GM19043 (cell line): ENCODE data around the gene HRNR.
"Not testable (repeated sequence)": the region's sequence is repeated elsewhere in the genome, so short reads cannot be mapped to it uniquely, and the experiment has no call there.

Source experiments
- ATAC-seq: cut with Tn5 transposase; IDR thresholded peaks from one replicate; pipeline ENCODE4 v1.9.1; 2021; ENCODE audit warnings: low read depth; ENCODE audit not compliant: unreplicated experiment

The HRNR gene

DNA sequence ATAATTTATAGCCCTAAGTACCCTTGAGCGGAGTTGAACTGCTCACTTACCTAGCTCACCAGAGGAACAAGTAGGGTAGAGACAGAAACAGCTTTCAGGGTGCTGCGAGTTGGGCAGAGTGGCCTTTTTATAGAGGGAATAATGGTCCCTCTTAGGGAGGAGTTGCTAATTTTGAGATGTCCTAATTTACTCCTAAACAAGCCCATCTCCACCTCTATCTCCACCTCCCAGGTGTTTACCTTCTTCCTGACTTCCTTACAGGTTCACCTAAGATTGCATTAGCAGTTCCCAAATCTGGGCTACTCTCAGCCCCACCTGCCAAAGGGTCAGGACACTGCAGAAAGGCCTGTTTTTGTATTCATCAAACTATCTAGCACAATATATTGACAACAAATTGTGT lies at the start of gene HRNR:
Gene HRNR, minus strand, starts transcription at position 101 of the 400 bp plus-strand sequence. CDS start 940 bp downstream, outside the sequence.
- ATAC-seq, result no peak

DNA sequence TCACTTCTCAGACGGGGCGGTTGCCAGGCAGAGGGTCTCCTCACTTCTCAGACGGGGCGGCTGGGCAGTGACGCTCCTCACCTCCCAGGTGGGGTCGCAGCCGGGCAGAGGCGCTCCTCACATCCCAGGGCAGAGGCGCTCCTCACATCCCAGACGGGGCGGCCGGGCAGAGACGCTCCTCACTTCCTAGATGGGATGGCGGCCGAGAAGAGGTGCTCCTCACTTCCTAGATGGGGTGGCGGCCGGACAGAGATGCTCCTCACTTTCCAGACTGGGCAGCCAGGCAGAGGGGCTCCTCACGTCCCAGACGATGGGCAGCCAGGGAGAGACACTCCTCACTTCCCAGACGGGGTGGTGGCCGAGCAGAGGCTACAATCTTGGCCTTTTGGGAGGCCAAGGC lies 32.4 kb upstream of the HRNR start:
- not testable (repeated sequence) for ATAC-seq

DNA sequence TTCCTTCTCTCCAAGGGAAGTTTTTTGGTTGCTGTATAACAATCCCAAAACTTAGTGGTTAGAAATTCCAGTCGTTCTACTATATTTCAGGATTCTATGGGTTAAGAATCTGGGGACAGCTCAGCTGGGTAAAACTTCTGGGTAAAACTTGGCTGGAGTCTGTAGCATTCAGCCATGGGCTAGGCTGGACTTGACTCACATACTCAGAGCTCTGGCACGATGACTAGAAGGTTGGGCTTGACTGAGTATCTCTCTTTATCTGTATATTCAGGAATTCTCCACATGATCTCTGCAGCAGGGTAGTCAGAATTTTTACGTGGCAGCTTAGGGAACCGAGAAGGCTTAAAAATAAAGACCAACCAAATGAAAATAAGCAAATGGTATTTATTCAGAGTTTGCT lies 28.2 kb upstream of the HRNR start:
- no peak for ATAC-seq

DNA sequence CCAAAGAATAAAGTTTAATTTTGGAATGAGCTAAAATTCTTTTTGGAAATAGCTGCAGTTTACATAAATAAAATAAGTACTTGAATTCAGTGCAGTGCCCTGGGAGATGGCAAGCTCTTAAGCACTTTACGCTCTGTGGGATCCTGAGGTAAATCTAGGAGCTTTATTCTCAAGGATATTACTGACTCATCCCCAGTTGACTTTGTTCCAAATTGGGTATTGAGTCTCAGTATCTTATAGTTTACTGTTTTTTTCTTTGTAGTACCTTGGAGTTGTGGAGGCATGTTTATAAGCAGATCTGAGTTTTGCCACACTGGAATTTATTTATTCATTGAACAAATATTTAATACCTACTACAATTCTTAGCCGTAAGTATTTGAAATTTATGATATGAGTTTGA lies 27.4 kb upstream of the HRNR start:
- no peak for ATAC-seq

DNA sequence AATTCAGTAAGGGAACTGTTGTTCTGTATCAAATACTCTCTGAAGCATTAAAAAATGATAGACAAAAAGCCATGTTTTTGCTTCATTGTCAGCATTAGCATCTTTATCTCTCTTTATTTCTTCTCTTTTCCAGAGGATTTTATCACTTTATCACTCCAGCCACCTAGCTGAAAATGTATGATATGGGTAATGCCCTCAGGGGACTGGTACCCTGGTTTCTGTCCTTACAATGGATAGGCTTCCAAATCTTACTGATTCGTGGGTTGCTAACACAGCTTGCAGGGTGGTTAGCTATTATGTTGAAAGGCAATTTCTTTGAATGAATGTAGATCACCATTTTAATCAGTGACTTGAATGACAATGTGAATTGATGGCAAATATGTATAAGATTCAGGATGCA lies 23.3 kb upstream of the HRNR start:
- no peak for ATAC-seq

DNA sequence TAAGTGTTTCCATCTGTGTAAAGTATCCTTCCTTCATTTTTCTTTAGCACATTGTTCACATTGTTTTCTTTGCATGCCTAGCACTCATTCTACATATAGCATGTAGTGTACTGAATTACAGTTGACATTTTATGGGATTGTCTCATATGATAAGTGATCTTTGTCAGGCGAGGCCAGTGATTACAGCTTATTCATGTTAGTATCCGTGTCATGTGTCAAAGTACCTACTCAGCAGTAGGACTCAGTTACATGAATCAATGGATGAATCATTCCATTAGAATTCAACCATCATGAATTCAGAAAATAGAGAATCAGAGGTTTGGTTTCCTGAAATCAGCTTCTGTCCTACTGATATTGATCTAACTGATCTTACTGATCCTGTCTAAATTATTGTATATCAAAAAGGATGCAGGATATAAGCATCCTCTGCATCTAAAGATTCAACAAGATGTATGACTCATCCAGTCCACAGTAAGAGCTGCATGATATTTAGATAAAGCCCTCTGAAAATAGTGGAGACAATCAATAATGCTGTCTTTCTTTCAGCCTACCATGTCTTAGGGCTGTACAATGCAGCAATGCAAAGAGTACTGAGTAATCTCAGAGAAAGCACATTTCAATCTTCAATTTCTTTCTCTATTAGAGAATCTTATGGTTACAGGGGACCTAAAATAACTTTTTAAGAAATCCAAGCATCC lies 20.7 kb upstream of the HRNR start:
- ATAC-seq, result no peak

DNA sequence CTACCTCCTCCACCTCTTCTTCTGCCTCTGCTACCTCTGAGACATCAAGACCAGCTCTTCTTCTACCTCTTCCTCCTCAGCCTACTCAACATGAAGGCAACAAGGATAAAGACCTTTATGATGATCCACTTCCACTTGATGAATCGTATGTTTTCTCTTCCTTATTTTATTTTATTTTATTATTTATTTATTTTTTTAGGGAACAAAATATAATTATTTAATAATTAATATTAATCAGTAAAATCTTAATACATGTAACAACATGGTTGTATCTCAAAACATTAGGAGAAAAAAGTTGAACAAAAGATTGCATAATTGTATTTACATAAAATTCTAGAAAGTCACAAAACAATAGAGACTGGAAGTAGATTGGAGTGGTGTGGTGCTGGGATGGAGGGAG lies 13.1 kb upstream of the HRNR start:
- ATAC-seq, result no peak

DNA sequence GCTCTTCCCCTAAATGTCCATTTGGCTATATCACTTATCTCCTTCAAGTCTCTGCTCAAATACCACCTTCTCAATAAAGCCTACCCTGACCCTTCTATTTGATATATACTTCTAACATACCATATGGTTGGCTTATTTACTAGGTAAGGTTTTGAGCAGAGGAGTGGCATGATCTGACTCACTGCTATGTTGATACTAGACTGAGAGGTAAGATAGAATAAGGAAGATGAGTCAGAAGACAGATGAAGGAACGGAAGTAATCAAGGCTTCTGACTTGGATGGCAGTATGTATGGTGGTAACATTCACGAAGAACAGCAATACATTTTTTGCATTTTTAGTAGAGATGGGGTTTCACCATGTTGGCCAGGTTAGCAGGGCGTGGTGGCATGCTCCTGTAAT lies 4.8 kb upstream of the HRNR start:
- ATAC-seq, result no peak

DNA sequence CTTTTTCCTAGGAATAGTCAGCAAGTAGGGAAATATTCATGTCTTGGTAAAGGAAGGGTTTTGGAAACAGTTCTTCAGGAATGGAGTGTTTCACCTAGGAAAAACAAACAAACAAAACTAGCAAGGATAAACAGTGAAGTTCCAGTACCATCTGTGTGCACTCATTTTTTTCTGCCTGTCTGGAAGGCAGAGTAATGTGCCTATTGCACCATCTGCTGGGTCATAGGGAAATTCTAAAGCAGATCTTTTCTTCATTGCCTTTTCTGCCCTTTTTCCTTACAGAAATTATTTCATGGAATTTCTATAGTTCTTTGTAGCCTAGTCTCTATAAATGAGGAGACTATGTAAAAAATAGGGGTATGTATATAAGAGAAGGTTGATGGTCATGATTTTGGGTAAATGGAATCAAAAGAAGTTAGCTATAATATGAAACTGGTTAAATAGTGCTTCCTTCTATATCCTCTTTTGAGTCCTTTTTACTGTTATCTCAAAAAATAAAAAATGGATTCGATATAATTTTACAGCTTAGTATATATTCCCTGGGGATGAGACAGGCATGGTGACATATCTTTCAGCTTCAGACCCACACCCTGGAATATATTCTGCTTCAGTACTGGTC lies 3.4 kb upstream of the HRNR start:
- ATAC-seq, result no peak

DNA sequence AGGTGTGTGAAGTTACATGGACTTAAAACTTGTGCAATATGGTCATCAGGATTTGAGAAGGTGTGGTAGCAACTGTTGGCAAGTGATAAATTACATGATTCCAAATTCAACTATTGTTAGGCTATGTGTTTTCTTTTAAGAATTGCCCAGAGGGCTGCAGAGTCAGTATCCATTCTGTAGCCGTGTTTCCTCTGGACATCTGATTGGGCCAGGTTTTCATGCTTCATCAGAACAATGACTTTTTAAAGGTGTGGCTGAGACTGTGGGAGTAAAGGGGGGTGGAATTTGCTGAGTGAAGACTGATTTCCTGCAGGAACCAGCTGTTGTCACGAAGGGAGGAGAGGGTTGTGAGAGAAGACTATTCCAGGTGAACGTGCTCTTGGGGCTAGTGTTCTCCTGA lies 1.7 kb upstream of the HRNR start:
- no peak for ATAC-seq

DNA sequence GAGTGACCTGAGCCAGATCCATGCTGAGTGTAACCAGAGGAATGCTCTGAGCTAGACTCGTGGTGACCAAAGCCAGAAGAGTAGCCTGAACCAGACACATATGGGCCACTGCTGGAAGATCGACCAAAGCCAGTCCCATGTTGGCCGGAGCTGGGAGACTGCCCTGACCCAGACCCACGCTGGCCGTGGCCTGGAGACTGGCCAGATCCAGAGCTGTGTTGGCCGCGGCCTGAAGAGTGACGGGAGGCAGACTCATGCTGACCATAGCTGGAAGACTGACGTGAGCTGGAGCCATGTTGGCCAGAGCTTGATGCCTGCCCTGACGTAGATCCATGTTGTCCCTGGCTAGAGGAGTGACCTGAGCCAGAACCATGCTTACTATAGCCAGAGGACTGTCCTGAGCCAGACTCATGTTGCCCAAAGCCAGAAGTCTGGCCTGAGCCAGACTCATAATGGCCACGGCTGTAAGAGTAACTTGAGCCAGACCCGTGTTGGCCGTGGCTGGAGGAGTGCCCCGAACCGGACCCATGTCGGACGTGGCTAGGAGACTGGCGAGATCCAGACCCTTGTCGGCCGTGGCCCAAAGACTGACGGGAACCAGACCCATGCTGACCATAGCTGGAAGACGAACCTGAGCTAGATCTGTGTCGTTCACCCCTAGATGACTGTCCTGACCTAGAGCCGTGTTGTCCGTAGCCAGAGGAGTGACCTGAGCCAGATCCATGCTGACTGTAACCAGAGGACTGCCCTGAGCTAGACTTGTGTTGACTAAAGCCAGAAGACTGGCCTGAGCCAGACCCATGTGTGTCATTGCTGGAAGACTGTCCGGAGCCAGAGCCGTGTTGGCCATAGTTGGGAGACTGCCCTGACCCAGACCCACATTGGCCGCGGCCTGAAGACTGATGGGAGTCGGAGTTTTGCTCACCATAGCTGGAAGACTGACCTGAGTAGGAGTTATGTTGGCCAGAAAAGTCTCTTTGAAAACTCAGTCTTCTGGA lies 3.5 kb downstream of the HRNR start:
- no peak for ATAC-seq

DNA sequence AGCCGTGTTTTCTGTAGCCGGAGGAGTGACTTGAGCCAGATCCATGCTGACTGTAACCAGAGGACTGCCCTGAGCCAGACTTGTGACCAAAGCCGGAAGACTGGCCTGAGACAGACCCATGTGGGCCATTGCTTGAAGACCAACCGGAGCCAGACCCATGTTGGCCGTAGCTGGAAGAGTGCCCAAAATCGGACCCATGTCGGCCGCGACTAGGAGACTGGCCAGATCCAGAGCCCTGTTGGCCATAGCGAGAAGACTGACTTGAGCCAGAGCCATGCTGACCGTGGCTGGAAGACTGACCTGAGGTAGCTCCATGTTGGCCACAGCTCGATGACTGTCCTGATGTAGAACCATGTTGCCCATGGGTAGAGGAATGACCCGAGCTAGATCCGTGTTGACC lies 4.6 kb downstream of the HRNR start:
- not testable (repeated sequence) for ATAC-seq

DNA sequence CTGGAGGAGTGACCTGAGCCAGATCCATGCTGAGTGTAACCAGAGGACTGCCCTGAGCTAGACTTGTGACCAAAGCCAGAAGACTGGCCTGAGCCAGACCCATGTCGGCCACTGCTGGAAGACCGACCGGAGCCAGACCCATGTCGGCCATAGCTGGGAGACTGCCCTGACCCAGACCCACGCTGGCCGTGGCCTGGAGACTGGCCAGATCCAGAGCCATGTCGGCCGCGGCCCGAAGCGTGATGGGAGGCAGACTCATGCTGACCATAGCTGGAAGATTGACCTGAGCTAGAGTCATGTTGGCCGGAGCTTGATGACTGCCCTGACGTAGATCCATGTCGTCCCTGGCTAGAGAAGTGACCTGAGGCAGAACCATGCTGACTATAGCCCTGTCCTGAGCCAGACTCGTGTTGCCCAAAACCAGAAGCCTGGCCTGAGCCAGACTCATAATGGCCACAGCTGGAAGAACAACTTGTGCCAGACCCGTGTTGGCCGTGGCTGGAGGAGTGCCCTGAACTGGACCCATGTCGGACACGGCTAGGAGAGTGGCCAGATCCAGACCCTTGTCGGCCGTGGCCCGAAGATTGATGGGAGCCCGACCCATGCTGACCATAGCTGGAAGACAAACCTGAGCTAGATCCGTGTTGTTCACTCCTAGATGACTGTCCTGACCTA lies 5.1 kb downstream of the HRNR start:
- no peak for ATAC-seq

DNA sequence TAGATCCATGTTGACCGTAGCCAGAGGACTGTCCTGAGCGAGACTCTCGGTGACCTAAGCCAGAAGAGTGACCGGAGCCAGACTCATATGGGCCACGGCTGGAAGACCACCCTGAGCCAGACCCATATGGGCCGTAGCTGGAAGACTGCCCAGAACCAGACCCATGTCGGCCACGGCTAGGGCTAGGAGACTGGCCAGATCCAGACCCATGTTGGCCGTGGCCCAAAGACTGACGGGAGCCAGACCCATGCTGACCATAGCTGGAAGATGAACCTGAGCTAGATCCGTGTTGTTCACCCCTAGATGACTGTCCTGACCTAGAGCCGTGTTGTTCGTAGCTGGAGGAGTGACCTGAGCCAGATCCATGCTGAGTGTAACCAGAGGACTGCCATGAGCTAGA lies 8.4 kb downstream of the HRNR start:
- not testable (repeated sequence) for ATAC-seq

DNA sequence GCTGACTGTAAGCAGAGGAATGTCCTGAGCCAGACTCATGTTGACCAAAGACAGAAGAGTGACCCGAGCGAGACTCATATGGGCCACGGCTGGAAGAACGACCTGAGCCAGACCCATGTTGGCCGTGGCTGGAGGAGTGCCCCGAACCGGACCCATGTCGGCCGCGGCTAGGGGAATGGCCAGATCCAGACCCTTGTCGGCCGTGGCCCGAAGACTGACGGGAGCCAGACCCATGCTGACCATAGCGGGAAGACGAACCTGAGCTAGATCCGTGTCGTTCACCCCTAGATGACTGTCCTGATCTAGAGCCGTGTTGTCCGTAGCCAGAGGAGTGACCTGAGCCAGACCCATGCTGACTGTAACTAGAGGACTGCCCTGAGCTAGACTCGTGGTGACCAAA lies 9.1 kb downstream of the HRNR start:
- not testable (repeated sequence) for ATAC-seq

DNA sequence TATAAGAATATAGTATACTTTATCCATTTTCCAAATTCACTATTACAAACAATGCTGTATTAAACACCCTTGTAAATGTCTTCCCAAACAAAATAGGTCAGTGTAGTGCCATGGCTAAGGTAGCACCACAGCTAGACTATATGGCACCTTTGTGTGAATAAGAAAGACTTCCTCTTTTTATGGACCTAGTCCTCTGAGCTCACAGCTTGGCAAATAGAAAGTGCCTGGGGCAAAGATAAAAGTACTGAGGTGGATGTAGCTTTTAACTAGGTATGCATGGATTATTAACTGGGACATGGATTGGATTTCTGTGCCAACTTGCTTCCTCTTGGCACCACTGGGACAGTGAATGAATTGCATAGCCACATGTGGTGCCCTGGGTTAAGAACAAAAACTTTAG lies 25.0 kb downstream of the HRNR start:
- no peak for ATAC-seq

DNA sequence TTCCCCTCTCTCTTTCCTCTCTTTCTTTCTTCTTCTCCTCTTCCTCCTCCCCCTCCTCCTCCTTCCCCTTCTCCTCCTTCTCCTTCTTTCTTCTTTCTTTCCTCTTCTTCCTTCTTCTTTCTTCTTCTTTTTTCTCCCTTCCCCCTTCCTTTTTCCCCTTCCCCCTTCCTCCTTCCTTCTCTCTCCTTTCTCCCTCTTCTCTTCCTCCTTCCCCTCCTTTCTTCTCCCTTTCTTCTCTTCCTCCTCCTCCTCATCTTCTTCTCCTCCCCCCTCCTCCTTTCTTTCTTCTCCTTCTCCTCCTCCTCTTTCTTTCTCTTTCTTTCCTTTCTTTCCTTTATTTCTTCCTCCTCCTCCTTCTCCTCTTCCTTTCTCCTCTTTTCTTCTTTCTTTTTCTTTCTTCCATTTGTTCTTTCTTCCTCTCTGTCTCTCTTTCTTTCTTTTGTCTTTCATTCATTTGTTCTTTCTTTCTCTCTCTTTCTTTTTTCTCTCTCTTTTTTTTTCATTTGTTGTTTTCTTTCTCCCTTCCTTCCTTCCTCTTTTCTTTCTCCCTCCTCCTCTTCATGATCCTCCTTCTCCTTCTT lies 26.5 kb downstream of the HRNR start:
- no peak for ATAC-seq

DNA sequence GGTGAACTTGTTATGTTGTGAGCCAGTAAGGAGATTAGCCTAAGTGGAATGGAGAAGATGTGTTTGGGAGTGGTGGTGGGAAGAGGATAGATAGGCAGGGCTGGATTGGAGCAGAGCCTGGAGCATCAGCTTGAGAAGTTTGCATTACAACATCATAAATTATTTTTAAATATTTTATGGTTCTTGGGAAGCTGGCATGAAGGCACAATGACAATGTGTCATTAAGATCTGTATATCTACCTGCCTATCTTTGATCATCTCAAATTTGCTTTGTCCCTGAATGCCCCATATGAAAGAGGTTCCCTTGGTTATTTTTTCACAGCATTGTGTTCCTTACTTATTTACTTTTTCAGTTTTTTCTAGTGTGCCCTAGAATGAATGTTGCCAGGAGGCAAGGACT lies 32.3 kb downstream of the HRNR start:
- ATAC-seq, result no peak

DNA sequence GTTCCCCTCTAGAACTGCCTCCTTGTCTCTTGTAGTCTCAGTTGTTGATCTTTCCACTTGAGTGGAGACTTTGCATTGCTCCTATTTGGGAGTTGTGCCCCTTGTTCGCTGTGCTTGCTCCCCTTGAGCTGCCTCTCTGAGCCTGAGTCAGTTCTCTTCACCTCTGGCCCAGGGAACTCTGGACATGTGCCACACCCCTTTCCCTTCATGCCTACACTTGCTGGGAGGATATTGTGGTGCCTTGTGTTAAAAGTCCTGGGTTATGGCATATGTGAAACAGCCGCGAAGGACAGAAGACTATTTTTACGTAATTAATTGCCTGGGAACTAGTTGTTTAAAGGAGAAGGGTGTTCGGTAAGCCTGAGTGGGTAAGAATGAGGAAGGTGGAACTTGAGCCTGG lies 32.7 kb downstream of the HRNR start:
- ATAC-seq, result no peak

DNA sequence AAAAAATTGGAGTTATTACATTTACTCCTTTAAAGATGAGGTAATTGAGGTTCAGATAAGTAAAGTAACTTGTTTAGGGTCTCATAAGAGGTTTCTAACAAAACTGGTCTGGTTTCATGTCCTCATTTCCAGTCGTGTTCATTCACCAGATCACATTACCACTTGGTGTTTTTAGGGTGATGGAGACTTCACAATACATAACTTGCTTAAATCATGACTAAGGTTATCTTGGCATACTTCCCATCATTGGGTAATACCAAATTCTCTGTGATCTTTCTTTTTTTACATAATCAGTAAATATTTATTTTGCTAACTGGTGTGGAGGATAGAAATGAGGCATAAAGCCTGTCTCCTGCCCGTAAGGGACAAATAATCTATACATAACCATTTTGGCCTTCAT lies 33.4 kb downstream of the HRNR start:
- ATAC-seq, result no peak
